GM12891 (cell line): ENCODE results near the gene SPATA18.

Experiments
- DNase-seq: peaks from one replicate; pipeline ENCODE4 v3.0.0; 2011; ENCODE audit warnings: low spot score; ENCODE audit not compliant: insufficient read length
- FAIRE-seq: peaks from 2 replicates; lab custom pipeline; 2011; peaks lifted over from hg19 to GRCh38; lab: Jason Lieb, UNC
- PAX5 ChIP-seq: IDR thresholded peaks from 2 replicates; pipeline ENCODE4 v1.6.1; 2011; ENCODE audit warnings: low read length, moderate library complexity, mild to moderate bottlenecking; ENCODE audit not compliant: insufficient read depth, severe bottlenecking
- POLR2A ChIP-seq: IDR thresholded peaks from 2 replicates; pipeline ENCODE4 v1.6.1; 2011; ENCODE audit warnings: low read depth, low read length, control low read depth
- POLR2AphosphoS5 ChIP-seq: IDR thresholded peaks from 2 replicates; pipeline ENCODE4 v1.6.1; 2011; ENCODE audit warnings: low read depth, low read length, control low read depth
- POU2F2 ChIP-seq: IDR thresholded peaks from 2 replicates; pipeline ENCODE4 v1.6.1; 2011; ENCODE audit warnings: low read depth, mild to moderate bottlenecking, control low read depth, low read length, moderate library complexity
- SPI1 ChIP-seq: IDR thresholded peaks from 2 replicates; pipeline ENCODE4 v1.6.1; 2011; ENCODE audit warnings: low read depth, low read length, control low read depth
- TAF1 ChIP-seq: IDR thresholded peaks from 2 replicates; pipeline ENCODE4 v1.6.1; 2011; ENCODE audit warnings: low read depth, low read length, control low read depth

Gene SPATA18

DNA sequence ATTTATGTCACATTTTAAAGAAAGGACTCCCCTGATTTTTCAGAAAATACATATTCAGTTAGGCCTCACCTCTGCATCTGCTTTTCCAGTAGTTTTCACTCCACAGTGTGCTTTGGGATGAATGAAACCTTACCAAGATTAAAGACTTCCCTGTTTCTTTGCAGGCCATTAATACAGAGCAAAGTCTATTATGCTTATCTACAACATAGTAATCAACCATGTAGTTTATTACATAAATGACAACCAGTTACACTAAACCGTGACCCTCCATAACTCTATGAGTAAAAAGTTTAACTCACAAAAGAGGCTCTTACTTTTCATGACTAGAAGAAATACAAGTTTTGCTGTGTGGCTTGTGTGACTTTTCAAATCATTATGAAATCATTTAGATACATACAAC, 33.3 kb upstream of the SPATA18 start:
- FAIRE-seq (no peak), DNase-seq (no peak)
- no peak for TF ChIP-seq SPI1
- no peak for TF ChIP-seq PAX5
- no peak for TF ChIP-seq POLR2AphosphoS5

DNA sequence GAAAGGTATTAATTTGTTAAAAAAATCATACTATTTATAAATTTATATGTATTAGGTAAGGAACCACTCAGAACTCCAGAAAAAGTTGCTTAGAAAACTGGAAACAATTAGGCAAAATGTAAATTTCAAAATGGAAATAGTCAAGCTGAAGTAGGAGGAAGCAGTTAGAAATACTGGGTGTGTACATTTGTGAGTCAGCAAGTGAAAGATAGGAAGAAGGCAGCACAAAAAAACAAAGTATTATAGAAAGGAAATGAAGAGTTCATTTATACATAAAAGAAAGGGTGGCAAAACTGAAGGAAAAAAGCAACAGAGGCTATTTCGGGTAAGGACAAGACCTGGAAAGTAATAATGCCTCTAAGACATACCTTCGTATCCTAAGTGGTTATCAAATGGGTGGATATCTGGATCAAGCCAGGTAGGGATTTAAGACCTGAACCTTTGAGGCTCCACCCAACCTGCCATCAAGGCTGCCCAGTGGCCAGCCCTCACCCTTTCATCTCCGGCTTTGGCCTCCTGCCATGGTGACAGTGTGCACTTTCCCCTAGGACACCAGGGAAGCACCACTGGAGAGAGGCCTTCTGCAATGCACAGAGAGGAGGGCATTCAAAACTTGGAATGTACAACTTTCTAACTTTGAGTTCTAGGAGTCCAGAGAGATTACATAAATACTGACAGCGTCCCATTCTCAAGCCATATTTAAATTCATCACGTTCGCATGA, 31.0 kb upstream of the SPATA18 start, which contains the start of gene LRRC66:
Gene LRRC66, minus strand, starts transcription at position 428 of the 722 bp plus-strand sequence. CDS start 2,750 bp downstream, outside the sequence.
- DNase-seq (no peak), FAIRE-seq (no peak)
- TF ChIP-seq SPI1 (no peak), POLR2AphosphoS5 (no peak), POLR2A (no peak), POU2F2 (no peak), TAF1 (no peak), PAX5 (no peak)

GRCh38 chr4:52028970-52029369, 22.1 kb upstream of the SPATA18 start:
- DNase-seq (no peak), FAIRE-seq (no peak)
- TF ChIP-seq TAF1 (no peak), POLR2AphosphoS5 (no peak), POU2F2 (no peak), POLR2A (no peak), PAX5 (no peak), SPI1 (no peak)

DNA sequence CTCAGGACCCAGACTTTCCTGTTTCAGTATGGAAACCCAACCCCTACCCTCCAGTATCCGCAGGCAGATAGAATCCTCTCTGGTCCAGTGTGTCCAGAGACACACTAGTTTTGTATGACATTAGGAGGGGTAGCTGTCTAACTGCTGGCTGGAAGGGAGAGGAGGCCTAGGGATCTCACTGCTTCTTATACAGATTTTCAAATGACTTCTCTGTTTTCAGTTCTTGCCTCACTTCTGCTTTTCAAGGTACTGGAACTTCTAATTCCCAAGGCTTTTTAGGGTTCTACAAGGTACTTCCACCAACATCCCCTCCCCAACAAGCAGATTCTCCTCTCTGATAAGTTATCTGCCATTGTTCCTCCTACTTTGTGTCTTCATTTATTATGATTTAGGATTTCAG, 19.1 kb upstream of the SPATA18 start:
- FAIRE-seq: no peak
- DNase-seq: no peak
- peak; percentile 53 for TF ChIP-seq SPI1
- no peak for TF ChIP-seq POLR2A
- TF ChIP-seq POU2F2: no peak

- DNase-seq (no peak), FAIRE-seq (no peak)
- no peak for TF ChIP-seq POU2F2
- no peak for TF ChIP-seq PAX5
- no peak for TF ChIP-seq POLR2AphosphoS5
- TF ChIP-seq SPI1: no peak
- TF ChIP-seq POLR2A: no peak
- no peak for TF ChIP-seq TAF1
These were observed 15.9 kb upstream of the SPATA18 start for GRCh38 chr4:52035190-52035589.

DNA sequence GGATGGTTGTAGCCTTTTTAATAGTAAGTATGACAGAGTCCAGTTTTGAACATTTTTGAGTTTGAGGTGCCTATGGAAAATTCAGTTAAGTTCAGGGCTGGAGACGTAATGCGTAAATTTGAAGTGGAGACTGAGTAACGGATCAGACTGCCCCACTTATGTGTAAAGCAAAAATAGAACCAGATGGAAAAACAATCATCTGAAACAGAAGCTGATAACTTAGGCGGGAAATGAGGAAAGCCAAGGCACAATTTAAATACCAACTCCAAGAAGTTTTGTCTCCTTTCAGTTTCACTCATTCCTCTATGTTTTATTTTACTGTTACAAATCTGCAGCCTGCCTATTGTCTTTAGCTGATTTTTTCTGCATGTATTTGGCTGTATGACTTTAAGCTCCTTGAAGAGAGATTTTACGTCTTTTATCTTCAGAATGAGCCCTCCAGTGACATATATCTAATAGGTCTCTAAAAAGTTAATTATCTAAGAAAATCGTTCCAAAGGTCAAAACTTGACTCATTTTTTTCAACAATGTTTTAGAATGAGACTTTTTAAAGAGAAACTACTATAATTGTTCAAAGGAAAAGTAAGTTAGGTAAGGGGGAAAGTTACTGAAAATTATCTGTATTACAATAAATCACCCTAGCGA, 14.1 kb upstream of the SPATA18 start:
- DNase-seq: no peak
- TF ChIP-seq SPI1: no peak
- TF ChIP-seq POLR2A: no peak
- no peak for TF ChIP-seq PAX5
- TF ChIP-seq TAF1: no peak
- no peak for TF ChIP-seq POLR2AphosphoS5
- no peak for TF ChIP-seq POU2F2
- FAIRE-seq: no peak

- TF ChIP-seq PAX5: no peak
- TF ChIP-seq POLR2A: no peak
- TF ChIP-seq TAF1: no peak
- no peak for TF ChIP-seq POLR2AphosphoS5
- TF ChIP-seq POU2F2: no peak
- no peak for TF ChIP-seq SPI1
- DNase-seq (no peak), FAIRE-seq (no peak)
These were observed 13.4 kb upstream of the SPATA18 start for GRCh38 chr4:52037689-52038102.

DNA sequence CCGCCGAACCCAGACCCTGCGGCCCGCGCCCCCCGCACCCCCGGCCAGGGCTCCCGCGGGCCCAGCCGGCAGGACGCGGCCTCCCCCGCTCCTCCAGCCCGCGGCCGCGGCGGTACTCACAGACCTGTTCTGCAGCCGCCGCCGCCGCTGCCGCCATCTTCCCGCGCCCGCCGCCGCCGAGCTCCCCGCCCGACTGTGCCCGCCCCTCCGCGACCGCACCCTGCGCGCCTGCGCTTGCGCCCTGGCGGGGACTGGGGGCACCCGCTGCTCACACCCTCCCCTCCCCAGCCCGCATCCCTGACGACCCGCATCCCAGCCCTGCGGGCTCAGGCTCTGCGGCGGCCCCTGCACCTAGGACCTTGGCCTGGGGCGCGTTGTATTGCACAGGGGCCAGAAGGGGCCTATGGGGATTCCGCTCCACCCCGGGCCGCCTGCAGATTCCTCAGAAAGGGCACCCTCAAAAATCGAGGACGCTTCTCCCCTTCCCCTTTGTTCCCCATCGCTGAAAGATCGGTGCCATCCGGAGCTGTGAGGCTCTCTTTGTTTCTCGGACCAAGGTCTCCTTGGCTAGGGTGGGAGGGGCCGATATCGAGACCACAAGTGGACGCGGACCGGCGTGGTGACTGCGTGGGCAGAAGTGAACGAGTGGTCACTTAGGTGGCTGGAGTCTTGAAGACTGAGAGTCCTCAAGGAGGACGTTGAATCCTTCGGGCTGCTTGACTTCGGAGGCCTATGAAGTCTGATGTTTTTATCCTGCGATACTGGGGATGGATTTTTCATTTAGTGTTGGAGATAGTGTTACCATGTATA, 12.8 kb upstream of the SPATA18 start, which contains the start of gene SGCB:
Gene SGCB, minus strand, starts transcription at position 197 of the 810 bp plus-strand sequence. Its CDS starts 40 bp downstream, at position 157.
- peak; percentile 66 for FAIRE-seq
- no peak for TF ChIP-seq POU2F2
- TF ChIP-seq PAX5: no peak
- no peak for TF ChIP-seq POLR2AphosphoS5
- no peak for TF ChIP-seq POLR2A
- TF ChIP-seq SPI1: no peak
- TF ChIP-seq TAF1: no peak
- DNase-seq: peak; percentile 53

- TF ChIP-seq POLR2A (no peak), SPI1 (no peak), PAX5 (no peak), TAF1 (no peak), POU2F2 (no peak), POLR2AphosphoS5 (no peak)
- DNase-seq: no peak
- no peak for FAIRE-seq
These were observed 6.1 kb upstream of the SPATA18 start for GRCh38 chr4:52045028-52045427.
